B cell (primary cell): ENCODE measurements around the gene MROH2A.
"Not testable (repeated sequence)": the region's sequence is repeated elsewhere in the genome, so short reads cannot be mapped to it uniquely, and the experiment has no call there.

Source experiments
- CTCF ChIP-seq: fragments of 200-600 bp; IDR thresholded peaks from one replicate; pipeline ENCODE4 v1.8.0; 2022; ENCODE audit warnings: antibody characterized with exemption, mild to moderate bottlenecking
- EZH2 ChIP-seq: IDR thresholded peaks from 2 replicates; pipeline ENCODE4 v1.6.1; 2012; ENCODE audit warnings: borderline replicate concordance, low read depth, mild to moderate bottlenecking, moderate library complexity, low read length; ENCODE audit not compliant: insufficient read depth, poor library complexity, severe bottlenecking

GRCh38 chr2:233736868-233737653 is 41.1 kb upstream of the MROH2A start:
- not testable (repeated sequence) for TF ChIP-seq EZH2, CTCF
